CD14-positive monocyte (primary cell): Measurements from ENCODE around the gene ARL4D. TPM values are rescaled to one million over a fixed set of nuclear protein-coding genes. Genes with fewer than 3 reads are reported as not detected.

Source experiments
- DNase-seq, 3 donors: peaks; one replicate each; pipeline ENCODE4 v3.0.0-alpha.2; 2011 to 2022
- H2AFZ ChIP-seq: 2 replicates; pipeline ENCODE4 v1.6.0; 2012; ENCODE audit warnings: mild to moderate bottlenecking, low read depth, low read length, inconsistent platforms; ENCODE audit not compliant: insufficient read depth, poor library complexity, severe bottlenecking
- H3K27ac ChIP-seq, 2 donors: 1 replicate in 1 of 2; 2 replicates in 1 of 2; pipeline ENCODE4 v1.5.1; 2012 to 2013; ENCODE audit warnings: low read length in 2 of 2, control low read depth in 1 of 2, inconsistent platforms in 1 of 2, low read depth in 1 of 2, mild to moderate bottlenecking in 1 of 2
- H3K27me3 ChIP-seq, 2 donors: one replicate each; pipeline versions ENCODE4 v1.6.0 to v1.6.1; 2011 to 2013; ENCODE audit warnings: low read length in 2 of 2; ENCODE audit not compliant: control insufficient read depth in 2 of 2, insufficient read depth in 2 of 2
- H3K36me3 ChIP-seq, 2 donors: replicated peaks in 1 of 2; 1 replicate in 1 of 2; 2 replicates in 1 of 2; pipeline versions ENCODE4 v1.5.1 to v1.6.1; 2012 to 2013; ENCODE audit warnings: low read length in 2 of 2, control low read depth in 1 of 2, inconsistent platforms in 1 of 2, mild to moderate bottlenecking in 1 of 2; ENCODE audit not compliant: insufficient read depth in 2 of 2, control insufficient read depth in 1 of 2
- H3K4me1 ChIP-seq, 2 donors: 1 replicate in 1 of 2; 2 replicates in 1 of 2; pipeline versions ENCODE4 v1.5.1 to v1.6.1; 2012 to 2013; ENCODE audit warnings: low read length in 2 of 2, control low read depth in 1 of 2, inconsistent platforms in 1 of 2, mild to moderate bottlenecking in 1 of 2, moderate library complexity in 1 of 2; ENCODE audit not compliant: insufficient read depth in 2 of 2, control insufficient read depth in 1 of 2
- H3K4me2 ChIP-seq: replicated peaks from 2 replicates; pipeline ENCODE3; 2012; ENCODE audit warnings: low read length, moderate library complexity, mild to moderate bottlenecking; ENCODE audit not compliant: poor library complexity, severe bottlenecking; ENCODE audit errors: extremely low read depth
- H3K4me3 ChIP-seq, 3 experiments: fragments of 200-600 bp in 1 of 3; sonication (generic) in 1 of 3; replicated peaks in 1 of 3; 1 replicate in 2 of 3; 2 replicates in 1 of 3; pipeline ENCODE4 v1.5.1; 2011 to 2013; ENCODE audit warnings: low read length in 3 of 3, mild to moderate bottlenecking in 3 of 3, control low read depth in 2 of 3, low read depth in 2 of 3, inconsistent platforms in 1 of 3, moderate library complexity in 1 of 3
- H3K79me2 ChIP-seq: 2 replicates; pipeline ENCODE4 v1.6.0; 2012; ENCODE audit warnings: mild to moderate bottlenecking, control low read depth, inconsistent platforms, low read length, moderate library complexity; ENCODE audit not compliant: insufficient read depth
- H3K9ac ChIP-seq: 2 replicates; pipeline ENCODE4 v1.6.0; 2017; ENCODE audit warnings: low read length, mild to moderate bottlenecking; ENCODE audit not compliant: insufficient read depth, poor library complexity, severe bottlenecking
- H3K9me3 ChIP-seq, 2 donors: replicated peaks in 1 of 2; 1 replicate in 1 of 2; 2 replicates in 1 of 2; pipeline versions ENCODE4 v1.5.1 to v1.6.1; 2012 to 2013; ENCODE audit warnings: low read length in 2 of 2, control low read depth in 1 of 2; ENCODE audit not compliant: control insufficient read depth in 1 of 2, insufficient read depth in 1 of 2
- H4K20me1 ChIP-seq: 2 replicates; pipeline ENCODE4 v1.6.0; 2012; ENCODE audit warnings: mild to moderate bottlenecking, low read length, control low read depth, moderate library complexity; ENCODE audit not compliant: insufficient read depth
- H3K27ac Mint-ChIP-seq, 7 donors: one replicate each; pipeline ENCODE4 v1.8.0; 2020; ENCODE audit warnings: mild to moderate bottlenecking in 7 of 7, mixed read lengths in 7 of 7, moderate library complexity in 6 of 7, inconsistent platforms in 2 of 7
- H3K27me3 Mint-ChIP-seq, 3 donors: one replicate each; pipeline ENCODE4 v1.8.0; 2021 to 2022; ENCODE audit warnings: low read depth in 3 of 3, mild to moderate bottlenecking in 3 of 3, mixed read lengths in 3 of 3, moderate library complexity in 3 of 3, inconsistent platforms in 1 of 3
- H3K36me3 Mint-ChIP-seq, 2 donors: one replicate each; pipeline ENCODE4 v1.8.0; 2020; ENCODE audit warnings: mixed read lengths in 2 of 2, inconsistent platforms in 1 of 2, mild to moderate bottlenecking in 1 of 2
- H3K4me1 Mint-ChIP-seq: one replicate; pipeline ENCODE4 v1.8.0; 2020; ENCODE audit warnings: mild to moderate bottlenecking, mixed read lengths
- H3K4me3 Mint-ChIP-seq, 2 donors: one replicate each; pipeline ENCODE4 v1.8.0; 2020; ENCODE audit warnings: mild to moderate bottlenecking in 2 of 2, mixed read lengths in 2 of 2, moderate library complexity in 1 of 2
- H3K9me3 Mint-ChIP-seq, 7 donors: one replicate each; pipeline ENCODE4 v1.8.0; 2020 to 2022; ENCODE audit warnings: mixed read lengths in 7 of 7, mild to moderate bottlenecking in 6 of 7, moderate library complexity in 6 of 7, inconsistent platforms in 2 of 7
- CTCF ChIP-seq: fragments of 200-600 bp; IDR thresholded peaks from one replicate; pipeline ENCODE4 v1.8.0; 2022; ENCODE audit warnings: antibody characterized with exemption, mild to moderate bottlenecking
- WGBS: methylation state at CpG from one replicate; pipeline ENCODE4 v1.1.5; 2013; ENCODE audit warnings: missing lambda C conversion rate; ENCODE audit not compliant: insufficient coverage; 5-methylcytosine and 5-hydroxymethylcytosine counted together
- intact Hi-C, 2 donors: fragments of 100-400 bp; cut with micrococcal nuclease; formaldehyde crosslinking; loops; one replicate each; pipeline versions ENCODE4 v1.15.0 to v1.15.1; 2023
- polyA plus RNA-seq, 3 donors: library from polyadenylated mRNA; depleted of rRNA in 1 of 3; unstranded in 2 of 3; stranded (reverse) in 1 of 3; fragments of 300-500 nt in 2 of 3; fragments of >200 nt in 1 of 3; fragmentation: Illumina TruSeq in 2 of 3; gene quantifications; 1 replicate in 2 of 3; 2 replicates in 1 of 3; pipeline ENCODE4 v1.2.3, GENCODE V29; 2012 to 2021

Gene ARL4D
- polyA plus RNA-seq, 3 donors: 0.75 to 2.4 (median 1.7) TPM

GRCh38 chr17:43403846-43404245 is 5.1 kb downstream of the ARL4D start:
- Mint-ChIP-seq H3K9me3 (peaks cover 0 to 2% (median 0%) of the 10 kb centered on the region in 7 donors), H3K36me3 (no peaks in the 10 kb centered on the region), H3K4me3 (no peak overlapping the region), H3K27me3 (peaks cover 8 to 21% (median 13%) of the 10 kb centered on the region in 3 donors), H3K4me1 (peaks cover 22% of the 10 kb centered on the region), H3K27ac (no peak overlapping the region)
- H4K20me1 ChIP-seq: no peaks in the 10 kb centered on the region
- H3K4me3 ChIP-seq: no peak overlapping the region
- H3K36me3 ChIP-seq: no peaks in the 10 kb centered on the region
- H3K9ac ChIP-seq: no peak overlapping the region
- H3K9me3 ChIP-seq: no peaks in the 10 kb centered on the region
- no peak for TF ChIP-seq CTCF
- no peak overlapping the region for H3K4me2 ChIP-seq
- no peaks in the 10 kb centered on the region for H3K27me3 ChIP-seq
- H3K79me2 ChIP-seq: no peaks in the 10 kb centered on the region
- no peak for DNase-seq
- 85% methylated on average over 2 of the region's 5 CpGs for whole genome bisulfite sequencing
- H3K4me1 ChIP-seq: peaks cover 9 to 28% of the 10 kb centered on the region in 2 donors
- H3K27ac ChIP-seq: no peak overlapping the region
- no peak overlapping the region for H2AFZ ChIP-seq
- intact Hi-C loops: no loop called here

GRCh38 chr17:43405861-43406260 is 7.1 kb downstream of the ARL4D start:
- no peak overlapping the region for H3K4me3 Mint-ChIP-seq
- peaks cover 13 to 24% (median 15%) of the 10 kb centered on the region in 3 donors for H3K27me3 Mint-ChIP-seq

More at GRCh38 chr17:43405861-43406260, 7.1 kb downstream of the ARL4D start:
- no peak overlapping the region for H2AFZ ChIP-seq
- Mint-ChIP-seq H3K27ac (no peak overlapping the region), H3K36me3 (no peaks in the 10 kb centered on the region), H3K4me1 (peaks cover 7% of the 10 kb centered on the region), H3K9me3 (peaks cover 0 to 2% (median 0%) of the 10 kb centered on the region in 7 donors)
- H3K79me2 ChIP-seq: no peaks in the 10 kb centered on the region
- no peak overlapping the region for H3K4me2 ChIP-seq
- no peaks in the 10 kb centered on the region for H3K9me3 ChIP-seq
- H3K4me1 ChIP-seq: peaks cover 0 to 8% of the 10 kb centered on the region in 2 donors
- intact Hi-C loops: no loop called here
- no peak for TF ChIP-seq CTCF
- no peak overlapping the region for H3K27ac ChIP-seq
- no peak for DNase-seq
- H4K20me1 ChIP-seq: no peaks in the 10 kb centered on the region
- no peaks in the 10 kb centered on the region for H3K27me3 ChIP-seq
- no peak overlapping the region for H3K9ac ChIP-seq
- no peak overlapping the region for H3K4me3 ChIP-seq
- no peaks in the 10 kb centered on the region for H3K36me3 ChIP-seq
